BJ (cell line): ENCODE results near the gene INAVA. TPM values are rescaled to one million over a fixed set of nuclear protein-coding genes. Genes with fewer than 3 reads are reported as not detected.

Experiments
- CTCF ChIA-PET: fragments of 350-600 bp; formaldehyde crosslinking; extraction: SDS; loops from one replicate; lab custom pipeline; 2021; ENCODE audit warnings: antibody characterized with exemption, inconsistent platforms; lab: Yijun Ruan, JAX
- POLR2A ChIA-PET: fragments of 300-600 bp; sonication (Branson Sonifier 250); formaldehyde crosslinking; extraction: SDS; loops from one replicate; lab custom pipeline; 2021; ENCODE audit warnings: antibody characterized with exemption; lab: Charles Lee
- DNase-seq: peaks from one replicate; pipeline ENCODE4 v3.0.0-alpha.2; 2011; ENCODE audit warnings: low read depth
- H3K27me3 ChIP-seq: 2 replicates; pipeline ENCODE4 v1.6.0; 2011; ENCODE audit warnings: low read length; ENCODE audit not compliant: control insufficient read depth, insufficient read depth
- H3K36me3 ChIP-seq: 2 replicates; pipeline ENCODE4 v1.5.1; 2011; ENCODE audit warnings: low read length; ENCODE audit not compliant: control insufficient read depth, insufficient read depth
- H3K4me3 ChIP-seq: 2 replicates; pipeline ENCODE4 v1.5.1; 2011; ENCODE audit warnings: low read depth, mild to moderate bottlenecking, control low read depth, low read length
- polyA plus RNA-seq: library from polyadenylated mRNA; depleted of rRNA; stranded (reverse); fragments of >200 nt; gene quantifications from 2 replicates; pipeline ENCODE4 v1.2.3, GENCODE V29; 2011
- TF ChIP-seq, protein P1 (sequence below): IDR thresholded peaks from 2 replicates; pipeline ENCODE4 v1.5.1; 2011; ENCODE audit warnings: low read depth, mild to moderate bottlenecking, control low read depth, inconsistent platforms, low read length, moderate library complexity; ENCODE audit not compliant: insufficient read depth

Gene INAVA
- polyA plus RNA-seq, 1 experiment: 0.01 TPM

DNA sequence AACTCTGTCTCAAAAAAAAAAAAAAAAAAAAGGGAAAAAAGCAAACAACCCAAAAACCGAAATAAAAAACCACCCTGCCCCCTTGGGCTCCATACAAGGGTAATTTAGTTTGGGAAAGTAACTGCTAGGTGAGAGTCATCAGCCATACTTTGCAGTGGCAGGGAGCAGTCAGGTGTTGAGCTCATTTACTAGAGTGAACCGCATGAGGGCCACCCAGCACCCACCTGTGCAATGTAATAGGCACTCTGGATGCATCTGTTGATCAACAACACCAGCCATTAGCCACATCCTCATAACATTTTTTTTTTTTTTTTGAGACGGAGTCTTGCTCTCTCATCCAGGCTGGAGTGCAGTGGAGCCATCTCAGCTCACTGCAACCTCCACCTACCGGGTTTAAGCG is 9.1 kb downstream of the INAVA start:
- TF ChIP-seq, protein P1, sequence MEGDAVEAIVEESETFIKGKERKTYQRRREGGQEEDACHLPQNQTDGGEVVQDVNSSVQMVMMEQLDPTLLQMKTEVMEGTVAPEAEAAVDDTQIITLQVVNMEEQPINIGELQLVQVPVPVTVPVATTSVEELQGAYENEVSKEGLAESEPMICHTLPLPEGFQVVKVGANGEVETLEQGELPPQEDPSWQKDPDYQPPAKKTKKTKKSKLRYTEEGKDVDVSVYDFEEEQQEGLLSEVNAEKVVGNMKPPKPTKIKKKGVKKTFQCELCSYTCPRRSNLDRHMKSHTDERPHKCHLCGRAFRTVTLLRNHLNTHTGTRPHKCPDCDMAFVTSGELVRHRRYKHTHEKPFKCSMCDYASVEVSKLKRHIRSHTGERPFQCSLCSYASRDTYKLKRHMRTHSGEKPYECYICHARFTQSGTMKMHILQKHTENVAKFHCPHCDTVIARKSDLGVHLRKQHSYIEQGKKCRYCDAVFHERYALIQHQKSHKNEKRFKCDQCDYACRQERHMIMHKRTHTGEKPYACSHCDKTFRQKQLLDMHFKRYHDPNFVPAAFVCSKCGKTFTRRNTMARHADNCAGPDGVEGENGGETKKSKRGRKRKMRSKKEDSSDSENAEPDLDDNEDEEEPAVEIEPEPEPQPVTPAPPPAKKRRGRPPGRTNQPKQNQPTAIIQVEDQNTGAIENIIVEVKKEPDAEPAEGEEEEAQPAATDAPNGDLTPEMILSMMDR: no peak
- Histone ChIP-seq H3K27me3 (peaks cover 3% of the 10 kb centered on the region; the same call in 1 of the 2 replicates), H3K4me3 (no peak overlapping the region), H3K36me3 (no peaks in the 10 kb centered on the region)
- ChIA-PET POLR2A (interaction anchor here (0.6 kb wide), 1 partner anchor 30 kb away, joined by 13 read pairs; no protein-coding TSS in a partner anchor), CTCF (interaction anchor here (1.0 kb wide), 1 partner anchor 10 kb away, joined by 3 read pairs; no protein-coding TSS in a partner anchor)
- no peak for DNase-seq

DNA sequence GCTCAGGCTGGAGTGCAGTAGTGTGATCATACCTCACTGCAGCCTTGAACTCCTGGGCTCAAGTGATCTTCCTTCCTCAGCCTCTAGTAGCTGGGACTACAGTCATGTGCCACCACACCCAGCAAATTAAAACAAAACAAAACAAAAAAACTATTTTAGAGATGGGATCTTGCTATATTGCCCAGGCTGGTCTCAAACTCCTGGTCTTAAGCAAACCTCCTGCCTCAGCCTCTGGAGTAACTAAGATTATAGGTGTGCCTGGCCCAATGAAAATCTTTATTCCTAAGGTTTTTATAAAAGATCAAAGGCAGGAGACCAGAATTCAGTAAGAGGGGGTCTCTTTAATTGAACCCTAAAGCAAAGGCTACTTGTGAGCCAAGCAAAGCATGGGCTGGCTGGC is 10.1 kb downstream of the INAVA start:
- ChIA-PET POLR2A (no interaction called here), CTCF (interaction anchor here (1.1 kb wide), 1 partner anchor 19 kb away, joined by 3 read pairs; no protein-coding TSS in a partner anchor)
- H3K4me3 ChIP-seq: no peak overlapping the region
- H3K36me3 ChIP-seq: no peaks in the 10 kb centered on the region
- peaks cover 4% of the 10 kb centered on the region; the same call in 1 of the 2 replicates for H3K27me3 ChIP-seq
- TF ChIP-seq, protein P1: no peak
- no peak for DNase-seq

- Histone ChIP-seq H3K4me3 (no peak overlapping the region), H3K27me3 (peaks cover 3% of the 10 kb centered on the region; the same call in 1 of the 2 replicates), H3K36me3 (no peaks in the 10 kb centered on the region)
- TF ChIP-seq, protein P1: no peak
- ChIA-PET POLR2A (no interaction called here), CTCF (interaction anchor here (0.9 to 1.1 kb wide), 3 partner anchors 10 to 18 kb away, joined by 3 to 4 read pairs (median 3); no protein-coding TSS in a partner anchor)
- no peak for DNase-seq
Measured at GRCh38 chr1:200905411-200906052, 10.8 kb downstream of the INAVA start.

- CTCF ChIA-PET: no interaction called here
- Histone ChIP-seq H3K36me3 (no peaks in the 10 kb centered on the region), H3K27me3 (peaks cover 3% of the 10 kb centered on the region; the same call in 1 of the 2 replicates), H3K4me3 (no peak overlapping the region)
- TF ChIP-seq, protein P1: no peak
- POLR2A ChIA-PET: no interaction called here
- no peak for DNase-seq
Measured at GRCh38 chr1:200906491-200906890, 11.8 kb downstream of the INAVA start.

GRCh38 chr1:200907611-200908097 is 13.0 kb downstream of the INAVA start:
- POLR2A ChIA-PET: no interaction called here
- TF ChIP-seq, protein P1: no peak
- no peak for DNase-seq
- CTCF ChIA-PET: interaction anchor here (0.9 kb wide), 1 partner anchor 17 kb away, joined by 3 read pairs; no protein-coding TSS in a partner anchor
- Histone ChIP-seq H3K36me3 (no peaks in the 10 kb centered on the region), H3K27me3 (peaks cover 3% of the 10 kb centered on the region; the same call in 1 of the 2 replicates), H3K4me3 (no peak overlapping the region)
